HEK293 (cell line): ENCODE data around the gene NEIL1.

Experiments used
- BCL11B ChIP-seq: fragments of 450-650 bp; formaldehyde crosslinking; IDR thresholded peaks from 2 replicates; pipeline ENCODE4 v1.5.1; 2016; ENCODE audit warnings: low read depth, missing biosample characterization, missing genetic modification characterization
- OSR2 ChIP-seq: fragments of 450-650 bp; formaldehyde crosslinking; IDR thresholded peaks from 2 replicates; pipeline ENCODE4 v1.5.1; 2016; ENCODE audit warnings: missing biosample characterization, missing genetic modification characterization
- ZFHX2 ChIP-seq: fragments of 450-650 bp; formaldehyde crosslinking; conservative IDR thresholded peaks from 2 replicates; pipeline ENCODE4 v1.5.1; 2016; ENCODE audit warnings: missing biosample characterization, missing genetic modification characterization
- ZNF155 ChIP-seq: fragments of 450-650 bp; formaldehyde crosslinking; IDR thresholded peaks from 2 replicates; pipeline ENCODE4 v1.5.1; 2016; ENCODE audit warnings: missing biosample characterization, missing genetic modification characterization
- ZNF169 ChIP-seq: fragments of 450-650 bp; formaldehyde crosslinking; IDR thresholded peaks from 2 replicates; pipeline ENCODE4 v1.5.1; 2016; ENCODE audit warnings: missing biosample characterization, missing genetic modification characterization
- ZNF2 ChIP-seq: fragments of 450-650 bp; formaldehyde crosslinking; IDR thresholded peaks from 2 replicates; pipeline ENCODE4 v1.5.1; 2016; ENCODE audit warnings: missing biosample characterization, missing genetic modification characterization
- ZNF24 ChIP-seq: fragments of 450-650 bp; formaldehyde crosslinking; IDR thresholded peaks from 2 replicates; pipeline ENCODE4 v1.5.1; 2016; ENCODE audit warnings: missing biosample characterization, missing genetic modification characterization
- ZNF366 ChIP-seq: fragments of 450-650 bp; formaldehyde crosslinking; conservative IDR thresholded peaks from 2 replicates; pipeline ENCODE4 v1.5.1; 2016; ENCODE audit warnings: missing biosample characterization, missing genetic modification characterization
- ZNF391 ChIP-seq: fragments of 450-650 bp; formaldehyde crosslinking; IDR thresholded peaks from 2 replicates; pipeline ENCODE4 v1.5.1; 2016; ENCODE audit warnings: low read depth, missing biosample characterization, missing genetic modification characterization, borderline replicate concordance
- ZNF404 ChIP-seq: fragments of 450-650 bp; formaldehyde crosslinking; IDR thresholded peaks from 2 replicates; pipeline ENCODE4 v1.5.1; 2017; ENCODE audit warnings: missing biosample characterization, missing genetic modification characterization
- ZNF555 ChIP-seq: fragments of 450-650 bp; formaldehyde crosslinking; conservative IDR thresholded peaks from 2 replicates; pipeline ENCODE4 v1.5.1; 2017; ENCODE audit warnings: missing biosample characterization, mild to moderate bottlenecking, missing genetic modification characterization, inconsistent platforms
- ZNF560 ChIP-seq: fragments of 450-650 bp; formaldehyde crosslinking; IDR thresholded peaks from 2 replicates; pipeline ENCODE4 v1.5.1; 2017; ENCODE audit warnings: missing biosample characterization, missing genetic modification characterization, borderline replicate concordance
- ZNF677 ChIP-seq: fragments of 450-650 bp; IDR thresholded peaks from 2 replicates; pipeline ENCODE4 v1.5.0; 2018; ENCODE audit warnings: missing biosample characterization, mild to moderate bottlenecking, missing genetic modification characterization, moderate library complexity
- ZNF701 ChIP-seq: fragments of 450-650 bp; formaldehyde crosslinking; IDR thresholded peaks from 2 replicates; pipeline ENCODE4 v1.5.1; 2016; ENCODE audit warnings: missing biosample characterization, missing genetic modification characterization
- ZNF768 ChIP-seq: fragments of 450-650 bp; formaldehyde crosslinking; IDR thresholded peaks from 2 replicates; pipeline ENCODE4 v1.5.1; 2018; ENCODE audit warnings: missing biosample characterization, mild to moderate bottlenecking, missing genetic modification characterization
- TF ChIP-seq, protein P1 (sequence below): fragments of 450-650 bp; formaldehyde crosslinking; IDR thresholded peaks from 2 replicates; pipeline ENCODE4 v1.5.1; 2017; ENCODE audit warnings: missing biosample characterization, missing genetic modification characterization
- TF ChIP-seq, protein P2 (sequence below): fragments of 450-650 bp; formaldehyde crosslinking; IDR thresholded peaks from 2 replicates; pipeline ENCODE4 v1.5.1; 2017; ENCODE audit warnings: missing biosample characterization, missing genetic modification characterization
- TF ChIP-seq, protein P3 (sequence below): fragments of 450-650 bp; formaldehyde crosslinking; IDR thresholded peaks from 2 replicates; pipeline ENCODE4 v1.5.1; 2016; ENCODE audit warnings: missing biosample characterization, missing genetic modification characterization
- TF ChIP-seq, protein P4 (sequence below): fragments of 450-650 bp; formaldehyde crosslinking; IDR thresholded peaks from 2 replicates; pipeline ENCODE4 v1.5.1; 2016; ENCODE audit warnings: missing biosample characterization, missing genetic modification characterization, borderline replicate concordance
- TF ChIP-seq, protein P5 (sequence below): fragments of 450-650 bp; formaldehyde crosslinking; IDR thresholded peaks from 2 replicates; pipeline ENCODE4 v1.5.1; 2016; ENCODE audit warnings: missing biosample characterization, missing genetic modification characterization
- TF ChIP-seq, protein P6 (sequence below): fragments of 450-650 bp; IDR thresholded peaks from 2 replicates; pipeline ENCODE4 v1.5.1; 2018; ENCODE audit warnings: missing biosample characterization, missing genetic modification characterization
- TF ChIP-seq, protein P7 (sequence below): fragments of 450-650 bp; IDR thresholded peaks from 2 replicates; pipeline ENCODE4 v1.5.1; 2018; ENCODE audit warnings: missing biosample characterization, mild to moderate bottlenecking, missing genetic modification characterization

The NEIL1 gene

DNA sequence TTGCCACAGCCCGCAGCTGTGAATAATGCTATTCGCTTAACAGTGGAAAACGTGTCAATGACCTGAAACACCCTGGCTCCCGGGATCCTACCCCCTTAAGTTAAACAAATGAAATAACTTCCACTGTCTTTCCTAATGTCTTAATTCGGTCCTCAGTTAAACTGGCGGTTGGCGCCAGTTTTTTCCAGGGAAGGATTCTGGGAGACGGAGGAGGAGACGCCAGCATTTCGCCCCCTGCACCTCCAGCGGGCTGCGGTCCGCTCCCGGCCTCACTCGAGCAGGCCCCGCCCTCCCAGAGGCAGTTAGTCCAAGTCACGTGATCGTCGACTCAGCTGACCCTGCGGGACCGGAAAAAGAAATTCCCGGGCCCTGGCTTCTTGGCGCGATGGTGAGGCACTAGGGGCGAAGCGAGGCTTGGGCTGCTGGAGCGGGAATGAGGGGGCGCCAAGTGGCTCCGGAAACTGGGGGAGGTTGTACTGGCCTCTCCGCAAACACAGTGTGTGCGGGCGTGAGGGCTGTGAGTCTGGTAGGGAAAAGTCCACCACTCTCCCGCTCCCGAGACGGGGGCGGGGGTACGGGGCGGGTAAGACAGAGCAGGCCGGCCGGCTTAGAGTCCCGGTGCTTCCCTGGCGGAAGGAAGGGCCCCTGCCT lies 11.0 kb upstream of the NEIL1 start, which contains the start of gene COMMD4 (continued):
- TF ChIP-seq, protein P1, sequence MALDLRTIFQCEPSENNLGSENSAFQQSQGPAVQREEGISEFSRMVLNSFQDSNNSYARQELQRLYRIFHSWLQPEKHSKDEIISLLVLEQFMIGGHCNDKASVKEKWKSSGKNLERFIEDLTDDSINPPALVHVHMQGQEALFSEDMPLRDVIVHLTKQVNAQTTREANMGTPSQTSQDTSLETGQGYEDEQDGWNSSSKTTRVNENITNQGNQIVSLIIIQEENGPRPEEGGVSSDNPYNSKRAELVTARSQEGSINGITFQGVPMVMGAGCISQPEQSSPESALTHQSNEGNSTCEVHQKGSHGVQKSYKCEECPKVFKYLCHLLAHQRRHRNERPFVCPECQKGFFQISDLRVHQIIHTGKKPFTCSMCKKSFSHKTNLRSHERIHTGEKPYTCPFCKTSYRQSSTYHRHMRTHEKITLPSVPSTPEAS: peak; percentile 45; the same call in 1 of the 2 replicates
- TF ChIP-seq, protein P2, sequence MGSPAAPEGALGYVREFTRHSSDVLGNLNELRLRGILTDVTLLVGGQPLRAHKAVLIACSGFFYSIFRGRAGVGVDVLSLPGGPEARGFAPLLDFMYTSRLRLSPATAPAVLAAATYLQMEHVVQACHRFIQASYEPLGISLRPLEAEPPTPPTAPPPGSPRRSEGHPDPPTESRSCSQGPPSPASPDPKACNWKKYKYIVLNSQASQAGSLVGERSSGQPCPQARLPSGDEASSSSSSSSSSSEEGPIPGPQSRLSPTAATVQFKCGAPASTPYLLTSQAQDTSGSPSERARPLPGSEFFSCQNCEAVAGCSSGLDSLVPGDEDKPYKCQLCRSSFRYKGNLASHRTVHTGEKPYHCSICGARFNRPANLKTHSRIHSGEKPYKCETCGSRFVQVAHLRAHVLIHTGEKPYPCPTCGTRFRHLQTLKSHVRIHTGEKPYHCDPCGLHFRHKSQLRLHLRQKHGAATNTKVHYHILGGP (tag by site-specific recombination): no peak
- no peak; the same call in 1 of the 2 replicates for TF ChIP-seq OSR2 (tag by site-specific recombination)
- no peak for TF ChIP-seq ZNF677 (tag by site-specific recombination)
- TF ChIP-seq ZFHX2: peak; percentile 98
- TF ChIP-seq ZNF2 (tag by site-specific recombination): peak; percentile 70
- TF ChIP-seq ZNF555 (tag by site-specific recombination): no peak
- TF ChIP-seq, protein P3, sequence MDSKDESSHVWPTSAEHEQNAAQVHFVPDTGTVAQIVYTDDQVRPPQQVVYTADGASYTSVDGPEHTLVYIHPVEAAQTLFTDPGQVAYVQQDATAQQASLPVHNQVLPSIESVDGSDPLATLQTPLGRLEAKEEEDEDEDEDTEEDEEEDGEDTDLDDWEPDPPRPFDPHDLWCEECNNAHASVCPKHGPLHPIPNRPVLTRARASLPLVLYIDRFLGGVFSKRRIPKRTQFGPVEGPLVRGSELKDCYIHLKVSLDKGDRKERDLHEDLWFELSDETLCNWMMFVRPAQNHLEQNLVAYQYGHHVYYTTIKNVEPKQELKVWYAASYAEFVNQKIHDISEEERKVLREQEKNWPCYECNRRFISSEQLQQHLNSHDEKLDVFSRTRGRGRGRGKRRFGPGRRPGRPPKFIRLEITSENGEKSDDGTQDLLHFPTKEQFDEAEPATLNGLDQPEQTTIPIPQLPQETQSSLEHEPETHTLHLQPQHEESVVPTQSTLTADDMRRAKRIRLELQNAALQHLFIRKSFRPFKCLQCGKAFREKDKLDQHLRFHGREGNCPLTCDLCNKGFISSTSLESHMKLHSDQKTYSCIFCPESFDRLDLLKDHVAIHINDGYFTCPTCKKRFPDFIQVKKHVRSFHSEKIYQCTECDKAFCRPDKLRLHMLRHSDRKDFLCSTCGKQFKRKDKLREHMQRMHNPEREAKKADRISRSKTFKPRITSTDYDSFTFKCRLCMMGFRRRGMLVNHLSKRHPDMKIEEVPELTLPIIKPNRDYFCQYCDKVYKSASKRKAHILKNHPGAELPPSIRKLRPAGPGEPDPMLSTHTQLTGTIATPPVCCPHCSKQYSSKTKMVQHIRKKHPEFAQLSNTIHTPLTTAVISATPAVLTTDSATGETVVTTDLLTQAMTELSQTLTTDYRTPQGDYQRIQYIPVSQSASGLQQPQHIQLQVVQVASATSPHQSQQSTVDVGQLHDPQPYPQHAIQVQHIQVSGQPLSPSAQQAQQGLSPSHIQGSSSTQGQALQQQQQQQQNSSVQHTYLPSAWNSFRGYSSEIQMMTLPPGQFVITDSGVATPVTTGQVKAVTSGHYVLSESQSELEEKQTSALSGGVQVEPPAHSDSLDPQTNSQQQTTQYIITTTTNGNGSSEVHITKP (tag by site-specific recombination): no peak; the same call in 1 of the 2 replicates
- TF ChIP-seq, protein P4, sequence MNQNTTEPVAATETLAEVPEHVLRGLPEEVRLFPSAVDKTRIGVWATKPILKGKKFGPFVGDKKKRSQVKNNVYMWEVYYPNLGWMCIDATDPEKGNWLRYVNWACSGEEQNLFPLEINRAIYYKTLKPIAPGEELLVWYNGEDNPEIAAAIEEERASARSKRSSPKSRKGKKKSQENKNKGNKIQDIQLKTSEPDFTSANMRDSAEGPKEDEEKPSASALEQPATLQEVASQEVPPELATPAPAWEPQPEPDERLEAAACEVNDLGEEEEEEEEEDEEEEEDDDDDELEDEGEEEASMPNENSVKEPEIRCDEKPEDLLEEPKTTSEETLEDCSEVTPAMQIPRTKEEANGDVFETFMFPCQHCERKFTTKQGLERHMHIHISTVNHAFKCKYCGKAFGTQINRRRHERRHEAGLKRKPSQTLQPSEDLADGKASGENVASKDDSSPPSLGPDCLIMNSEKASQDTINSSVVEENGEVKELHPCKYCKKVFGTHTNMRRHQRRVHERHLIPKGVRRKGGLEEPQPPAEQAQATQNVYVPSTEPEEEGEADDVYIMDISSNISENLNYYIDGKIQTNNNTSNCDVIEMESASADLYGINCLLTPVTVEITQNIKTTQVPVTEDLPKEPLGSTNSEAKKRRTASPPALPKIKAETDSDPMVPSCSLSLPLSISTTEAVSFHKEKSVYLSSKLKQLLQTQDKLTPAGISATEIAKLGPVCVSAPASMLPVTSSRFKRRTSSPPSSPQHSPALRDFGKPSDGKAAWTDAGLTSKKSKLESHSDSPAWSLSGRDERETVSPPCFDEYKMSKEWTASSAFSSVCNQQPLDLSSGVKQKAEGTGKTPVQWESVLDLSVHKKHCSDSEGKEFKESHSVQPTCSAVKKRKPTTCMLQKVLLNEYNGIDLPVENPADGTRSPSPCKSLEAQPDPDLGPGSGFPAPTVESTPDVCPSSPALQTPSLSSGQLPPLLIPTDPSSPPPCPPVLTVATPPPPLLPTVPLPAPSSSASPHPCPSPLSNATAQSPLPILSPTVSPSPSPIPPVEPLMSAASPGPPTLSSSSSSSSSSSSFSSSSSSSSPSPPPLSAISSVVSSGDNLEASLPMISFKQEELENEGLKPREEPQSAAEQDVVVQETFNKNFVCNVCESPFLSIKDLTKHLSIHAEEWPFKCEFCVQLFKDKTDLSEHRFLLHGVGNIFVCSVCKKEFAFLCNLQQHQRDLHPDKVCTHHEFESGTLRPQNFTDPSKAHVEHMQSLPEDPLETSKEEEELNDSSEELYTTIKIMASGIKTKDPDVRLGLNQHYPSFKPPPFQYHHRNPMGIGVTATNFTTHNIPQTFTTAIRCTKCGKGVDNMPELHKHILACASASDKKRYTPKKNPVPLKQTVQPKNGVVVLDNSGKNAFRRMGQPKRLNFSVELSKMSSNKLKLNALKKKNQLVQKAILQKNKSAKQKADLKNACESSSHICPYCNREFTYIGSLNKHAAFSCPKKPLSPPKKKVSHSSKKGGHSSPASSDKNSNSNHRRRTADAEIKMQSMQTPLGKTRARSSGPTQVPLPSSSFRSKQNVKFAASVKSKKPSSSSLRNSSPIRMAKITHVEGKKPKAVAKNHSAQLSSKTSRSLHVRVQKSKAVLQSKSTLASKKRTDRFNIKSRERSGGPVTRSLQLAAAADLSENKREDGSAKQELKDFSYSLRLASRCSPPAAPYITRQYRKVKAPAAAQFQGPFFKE (tag by site-specific recombination): no peak
- TF ChIP-seq ZNF701: no peak
- no peak for TF ChIP-seq ZNF155 (tag by site-specific recombination)
- TF ChIP-seq, protein P5, sequence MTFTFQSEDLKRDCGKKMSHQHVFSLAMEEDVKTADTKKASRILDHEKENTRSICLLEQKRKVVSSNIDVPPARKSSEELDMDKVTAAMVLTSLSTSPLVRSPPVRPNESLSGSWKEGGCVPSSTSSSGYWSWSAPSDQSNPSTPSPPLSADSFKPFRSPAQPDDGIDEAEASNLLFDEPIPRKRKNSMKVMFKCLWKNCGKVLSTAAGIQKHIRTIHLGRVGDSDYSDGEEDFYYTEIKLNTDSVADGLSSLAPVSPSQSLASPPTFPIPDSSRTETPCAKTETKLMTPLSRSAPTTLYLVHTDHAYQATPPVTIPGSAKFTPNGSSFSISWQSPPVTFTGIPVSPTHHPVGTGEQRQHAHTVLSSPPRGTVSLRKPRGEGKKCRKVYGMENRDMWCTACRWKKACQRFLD (tag by site-specific recombination): peak; percentile 97
- TF ChIP-seq BCL11B: no peak
- no peak for TF ChIP-seq ZNF560 (tag by site-specific recombination)
- TF ChIP-seq ZNF366 (tag by site-specific recombination): peak; percentile 20; the same call in 1 of the 2 replicates
- 0 out of 2 replicates have a peak, but pooled peaks have one; percentile 82 for TF ChIP-seq ZNF391 (tag by site-specific recombination)
- TF ChIP-seq ZNF24: peak; percentile 99
- no peak for TF ChIP-seq ZNF768 (tag by site-specific recombination)
- TF ChIP-seq, protein P6, sequence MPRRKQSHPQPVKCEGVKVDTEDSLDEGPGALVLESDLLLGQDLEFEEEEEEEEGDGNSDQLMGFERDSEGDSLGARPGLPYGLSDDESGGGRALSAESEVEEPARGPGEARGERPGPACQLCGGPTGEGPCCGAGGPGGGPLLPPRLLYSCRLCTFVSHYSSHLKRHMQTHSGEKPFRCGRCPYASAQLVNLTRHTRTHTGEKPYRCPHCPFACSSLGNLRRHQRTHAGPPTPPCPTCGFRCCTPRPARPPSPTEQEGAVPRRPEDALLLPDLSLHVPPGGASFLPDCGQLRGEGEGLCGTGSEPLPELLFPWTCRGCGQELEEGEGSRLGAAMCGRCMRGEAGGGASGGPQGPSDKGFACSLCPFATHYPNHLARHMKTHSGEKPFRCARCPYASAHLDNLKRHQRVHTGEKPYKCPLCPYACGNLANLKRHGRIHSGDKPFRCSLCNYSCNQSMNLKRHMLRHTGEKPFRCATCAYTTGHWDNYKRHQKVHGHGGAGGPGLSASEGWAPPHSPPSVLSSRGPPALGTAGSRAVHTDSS (tag by site-specific recombination): no peak
- no peak for TF ChIP-seq ZNF404
- TF ChIP-seq, protein P7, sequence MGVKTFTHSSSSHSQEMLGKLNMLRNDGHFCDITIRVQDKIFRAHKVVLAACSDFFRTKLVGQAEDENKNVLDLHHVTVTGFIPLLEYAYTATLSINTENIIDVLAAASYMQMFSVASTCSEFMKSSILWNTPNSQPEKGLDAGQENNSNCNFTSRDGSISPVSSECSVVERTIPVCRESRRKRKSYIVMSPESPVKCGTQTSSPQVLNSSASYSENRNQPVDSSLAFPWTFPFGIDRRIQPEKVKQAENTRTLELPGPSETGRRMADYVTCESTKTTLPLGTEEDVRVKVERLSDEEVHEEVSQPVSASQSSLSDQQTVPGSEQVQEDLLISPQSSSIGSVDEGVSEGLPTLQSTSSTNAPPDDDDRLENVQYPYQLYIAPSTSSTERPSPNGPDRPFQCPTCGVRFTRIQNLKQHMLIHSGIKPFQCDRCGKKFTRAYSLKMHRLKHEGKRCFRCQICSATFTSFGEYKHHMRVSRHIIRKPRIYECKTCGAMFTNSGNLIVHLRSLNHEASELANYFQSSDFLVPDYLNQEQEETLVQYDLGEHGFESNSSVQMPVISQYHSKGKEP (tag by site-specific recombination): peak; percentile 42; the same call in 1 of the 2 replicates
- no peak for TF ChIP-seq ZNF169
